ENCODE data around the gene TMEM132C. TPM values are rescaled to one million over a fixed set of nuclear protein-coding genes. Genes with fewer than 3 reads are reported as not detected.

Gene TMEM132C
- total and polyA plus RNA-seq, 9 donors, result 1.6 to 38.4 (median 9.4) TPM

DNA sequence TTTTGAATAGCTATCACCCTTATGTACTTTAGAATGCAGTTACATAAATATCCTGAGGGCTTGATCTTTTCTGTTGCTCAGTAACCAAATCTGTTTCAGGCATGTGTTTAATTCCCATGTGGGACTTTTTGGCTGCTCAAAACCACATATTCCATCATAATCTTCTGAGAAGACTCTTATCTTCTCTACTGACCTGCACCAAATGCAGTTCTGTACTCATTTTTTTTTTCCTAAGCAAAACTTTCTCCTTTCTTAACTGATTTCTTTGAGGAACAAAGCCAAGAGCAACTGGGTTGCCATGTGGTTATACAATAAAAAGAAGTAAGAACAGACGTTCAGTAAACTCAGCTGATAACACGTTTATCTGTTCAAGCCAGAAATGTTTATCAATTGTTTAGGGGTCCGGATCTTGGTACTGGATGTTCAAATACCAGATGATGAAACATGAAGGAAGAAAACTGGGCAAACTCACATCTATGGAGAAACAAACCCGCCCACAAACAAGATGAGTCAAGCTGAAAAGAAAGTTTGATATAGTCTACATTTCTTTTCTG lies 50.1 kb downstream of the TMEM132C start:
- Histone ChIP-seq H3K36me3 (no peaks in the 10 kb centered on the region), H3K4me3 (no peak overlapping the region), H3K9me3 (no peaks in the 10 kb centered on the region), H3K27me3 (no peaks in the 10 kb centered on the region), H3K27ac (peak overlapping the region in 1 of 2 donors; percentile 15), H3K4me1 (ENCODE audit: insufficient read depth) (no peaks in the 10 kb centered on the region)
- DNase-seq, result no peak
- intact Hi-C loops (cut with DNase I), result no loop called here
- WGBS, 3 donors, result 3 to 6% (median 5%) methylated on average over 4 of the region's 4 CpGs
- TF ChIP-seq POLR2A (IDR thresholded peaks at IDR 0.05) (no peak), EP300 (IDR thresholded peaks at IDR 0.05) (no peak)
- TF ChIP-seq, protein P1, sequence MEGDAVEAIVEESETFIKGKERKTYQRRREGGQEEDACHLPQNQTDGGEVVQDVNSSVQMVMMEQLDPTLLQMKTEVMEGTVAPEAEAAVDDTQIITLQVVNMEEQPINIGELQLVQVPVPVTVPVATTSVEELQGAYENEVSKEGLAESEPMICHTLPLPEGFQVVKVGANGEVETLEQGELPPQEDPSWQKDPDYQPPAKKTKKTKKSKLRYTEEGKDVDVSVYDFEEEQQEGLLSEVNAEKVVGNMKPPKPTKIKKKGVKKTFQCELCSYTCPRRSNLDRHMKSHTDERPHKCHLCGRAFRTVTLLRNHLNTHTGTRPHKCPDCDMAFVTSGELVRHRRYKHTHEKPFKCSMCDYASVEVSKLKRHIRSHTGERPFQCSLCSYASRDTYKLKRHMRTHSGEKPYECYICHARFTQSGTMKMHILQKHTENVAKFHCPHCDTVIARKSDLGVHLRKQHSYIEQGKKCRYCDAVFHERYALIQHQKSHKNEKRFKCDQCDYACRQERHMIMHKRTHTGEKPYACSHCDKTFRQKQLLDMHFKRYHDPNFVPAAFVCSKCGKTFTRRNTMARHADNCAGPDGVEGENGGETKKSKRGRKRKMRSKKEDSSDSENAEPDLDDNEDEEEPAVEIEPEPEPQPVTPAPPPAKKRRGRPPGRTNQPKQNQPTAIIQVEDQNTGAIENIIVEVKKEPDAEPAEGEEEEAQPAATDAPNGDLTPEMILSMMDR (IDR thresholded peaks at IDR 0.05), result no peak

DNA sequence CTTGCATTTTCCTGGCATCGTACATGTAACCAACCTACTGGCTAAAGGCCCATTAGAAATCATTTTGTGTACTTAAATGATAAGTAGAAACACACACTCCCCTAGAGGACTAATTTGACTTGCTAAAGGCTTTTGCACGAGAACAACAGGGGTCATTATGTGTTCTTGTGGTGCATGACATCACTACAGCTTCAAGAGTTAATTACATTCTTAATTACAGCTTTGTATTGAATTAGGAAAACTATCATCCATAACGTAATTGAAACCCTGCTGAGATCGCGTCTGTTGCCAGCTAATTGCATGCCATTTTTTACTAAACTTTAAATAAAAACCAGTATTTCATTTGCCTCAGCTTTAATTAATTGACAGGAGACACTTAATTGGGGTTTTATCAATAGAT lies 51.4 kb downstream of the TMEM132C start:
- 21 to 36% (median 30%) methylated on average over 5 of the region's 5 CpGs for WGBS, 3 donors
- no peaks in the 10 kb centered on the region for H3K27me3 ChIP-seq
- H3K9me3 ChIP-seq, result no peaks in the 10 kb centered on the region
- TF ChIP-seq, protein P1 (IDR thresholded peaks at IDR 0.05), result no peak
- TF ChIP-seq EP300 (IDR thresholded peaks at IDR 0.05) (no peak), POLR2A (IDR thresholded peaks at IDR 0.05) (no peak)
- no peaks in the 10 kb centered on the region for H3K36me3 ChIP-seq
- H3K4me1 ChIP-seq (ENCODE audit: insufficient read depth), result no peaks in the 10 kb centered on the region
- no peak overlapping the region for H3K4me3 ChIP-seq
- DNase-seq, result no peak
- no peak overlapping the region for H3K27ac ChIP-seq
- intact Hi-C loops (cut with DNase I), result no loop called here

DNA sequence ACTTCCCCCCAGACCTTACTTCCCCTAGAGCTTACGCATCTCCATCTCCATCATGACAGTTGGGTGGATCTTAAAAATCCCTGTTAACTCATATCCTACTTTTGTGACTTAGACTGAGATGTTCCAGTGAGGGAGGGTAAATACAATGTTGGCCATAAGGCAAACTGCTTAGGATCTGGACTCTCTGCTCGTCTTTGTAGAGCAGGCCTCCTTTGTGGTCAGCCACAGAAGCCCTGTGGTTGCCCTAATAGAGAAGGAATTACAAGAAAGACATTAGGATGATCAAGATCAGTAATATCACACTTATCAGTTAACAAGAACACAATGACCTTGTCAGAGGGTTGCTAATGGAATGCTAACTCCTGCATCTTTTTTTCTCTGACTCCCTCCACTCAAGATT lies 52.0 kb downstream of the TMEM132C start:
- Histone ChIP-seq H3K27me3 (no peaks in the 10 kb centered on the region), H3K27ac (no peak overlapping the region), H3K9me3 (no peaks in the 10 kb centered on the region), H3K4me1 (ENCODE audit: insufficient read depth) (no peaks in the 10 kb centered on the region), H3K36me3 (no peaks in the 10 kb centered on the region), H3K4me3 (no peak overlapping the region)
- TF ChIP-seq POLR2A (IDR thresholded peaks at IDR 0.05) (no peak), EP300 (IDR thresholded peaks at IDR 0.05) (no peak)
- TF ChIP-seq, protein P1 (IDR thresholded peaks at IDR 0.05), result no peak
- 68 to 71% (median 69%) methylated on average over 2 of the region's 2 CpGs for WGBS, 3 donors
- intact Hi-C loops (cut with DNase I), result no loop called here
- DNase-seq, result no peak

DNA sequence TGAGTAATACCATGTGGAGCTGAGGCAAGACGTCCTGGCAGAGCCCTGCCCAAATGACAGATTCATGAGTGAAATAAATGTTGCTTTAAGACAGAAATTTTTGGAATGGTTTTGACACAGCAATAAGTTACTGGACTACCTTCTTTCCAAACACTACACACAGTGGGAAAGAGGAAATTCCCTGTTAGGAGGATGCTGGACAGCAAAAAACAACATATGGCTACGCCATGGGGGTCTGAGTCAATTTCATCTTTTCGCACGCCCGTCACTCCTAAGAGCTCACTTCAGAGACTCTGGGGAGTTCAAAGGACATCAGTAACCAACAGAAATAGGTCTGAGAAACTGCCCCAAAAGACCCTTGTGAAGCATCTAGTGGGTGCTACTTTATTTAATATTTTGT lies 55.4 kb downstream of the TMEM132C start:
- Histone ChIP-seq H3K4me3 (no peak overlapping the region), H3K36me3 (no peaks in the 10 kb centered on the region), H3K4me1 (ENCODE audit: insufficient read depth) (no peaks in the 10 kb centered on the region), H3K9me3 (no peaks in the 10 kb centered on the region), H3K27ac (no peak overlapping the region), H3K27me3 (no peaks in the 10 kb centered on the region)
- TF ChIP-seq EP300 (IDR thresholded peaks at IDR 0.05) (no peak), POLR2A (IDR thresholded peaks at IDR 0.05) (no peak)
- TF ChIP-seq, protein P1 (IDR thresholded peaks at IDR 0.05), result no peak
- intact Hi-C loops (cut with DNase I), result loop anchor here in 1 of 4 donors (5.0 kb wide), 1 partner anchor 1900 kb away; no protein-coding TSS in a partner anchor
- no peak for DNase-seq
- WGBS, 3 donors, result 85 to 96% (median 91%) methylated on average over 5 of the region's 5 CpGs
